ENCODE results near the gene SLC2A4RG.

DNA sequence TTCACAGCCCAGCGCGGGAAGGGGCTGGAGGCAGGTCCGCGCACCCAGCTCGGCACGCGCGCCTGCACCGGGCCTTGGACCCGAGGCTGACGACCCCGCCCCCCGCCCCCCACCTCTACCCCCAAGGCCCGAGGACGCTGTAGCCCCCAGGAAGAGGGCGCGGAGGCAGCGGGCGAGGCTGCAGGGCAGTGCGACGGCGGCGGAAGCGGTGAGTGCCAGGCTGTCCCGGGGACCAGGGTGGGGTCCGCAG is 2.0 kb upstream of the SLC2A4RG start:
- TF ChIP-seq, protein P1, sequence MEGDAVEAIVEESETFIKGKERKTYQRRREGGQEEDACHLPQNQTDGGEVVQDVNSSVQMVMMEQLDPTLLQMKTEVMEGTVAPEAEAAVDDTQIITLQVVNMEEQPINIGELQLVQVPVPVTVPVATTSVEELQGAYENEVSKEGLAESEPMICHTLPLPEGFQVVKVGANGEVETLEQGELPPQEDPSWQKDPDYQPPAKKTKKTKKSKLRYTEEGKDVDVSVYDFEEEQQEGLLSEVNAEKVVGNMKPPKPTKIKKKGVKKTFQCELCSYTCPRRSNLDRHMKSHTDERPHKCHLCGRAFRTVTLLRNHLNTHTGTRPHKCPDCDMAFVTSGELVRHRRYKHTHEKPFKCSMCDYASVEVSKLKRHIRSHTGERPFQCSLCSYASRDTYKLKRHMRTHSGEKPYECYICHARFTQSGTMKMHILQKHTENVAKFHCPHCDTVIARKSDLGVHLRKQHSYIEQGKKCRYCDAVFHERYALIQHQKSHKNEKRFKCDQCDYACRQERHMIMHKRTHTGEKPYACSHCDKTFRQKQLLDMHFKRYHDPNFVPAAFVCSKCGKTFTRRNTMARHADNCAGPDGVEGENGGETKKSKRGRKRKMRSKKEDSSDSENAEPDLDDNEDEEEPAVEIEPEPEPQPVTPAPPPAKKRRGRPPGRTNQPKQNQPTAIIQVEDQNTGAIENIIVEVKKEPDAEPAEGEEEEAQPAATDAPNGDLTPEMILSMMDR (IDR thresholded peaks at IDR 0.05): no peak
- TF ChIP-seq NRF1 (IDR thresholded peaks at IDR 0.05; ENCODE audit: low read depth, low read length) (no peak), MXI1 (IDR thresholded peaks at IDR 0.05; ENCODE audit: low read depth, low read length) (no peak)

Measured in SK-N-SH (cell line).